Measurements from ENCODE around the gene FNDC3B. TPM values are rescaled to one million over a fixed set of nuclear protein-coding genes. Genes with fewer than 3 reads are reported as not detected.

FNDC3B gene
- total RNA-seq, 1 donor: 221 TPM

- TF ChIP-seq CTCF (IDR thresholded peaks at IDR 0.05; ENCODE audit: insufficient read depth, low read depth, low read length): no peak
- no peak for DNase-seq (ENCODE audit: low read depth)
- no peak overlapping the region for H3K4me3 ChIP-seq (ENCODE audit: low read depth, low read length)
These were observed 164.3 kb downstream of the FNDC3B start for GRCh38 chr3:172203522-172204258.

- no peak for TF ChIP-seq CTCF (IDR thresholded peaks at IDR 0.05; ENCODE audit: insufficient read depth, low read depth, low read length)
- no peak for DNase-seq (ENCODE audit: low read depth)
- no peak overlapping the region for H3K4me3 ChIP-seq (ENCODE audit: low read depth, low read length)
These were observed 165.3 kb downstream of the FNDC3B start for GRCh38 chr3:172204716-172205115.

GRCh38 chr3:172208586-172209332 is 169.4 kb downstream of the FNDC3B start:
- DNase-seq (ENCODE audit: low read depth): no peak
- H3K4me3 ChIP-seq (ENCODE audit: low read depth, low read length): no peak overlapping the region
- no peak for TF ChIP-seq CTCF (IDR thresholded peaks at IDR 0.05; ENCODE audit: insufficient read depth, low read depth, low read length)

GRCh38 chr3:172209333-172210321 is 170.2 kb downstream of the FNDC3B start:
- DNase-seq (ENCODE audit: low read depth): no peak
- H3K4me3 ChIP-seq (ENCODE audit: low read depth, low read length): no peak overlapping the region
- no peak for TF ChIP-seq CTCF (IDR thresholded peaks at IDR 0.05; ENCODE audit: insufficient read depth, low read depth, low read length)

GRCh38 chr3:172210355-172210754 is 171.0 kb downstream of the FNDC3B start:
- no peak for TF ChIP-seq CTCF (IDR thresholded peaks at IDR 0.05; ENCODE audit: insufficient read depth, low read depth, low read length)
- no peak for DNase-seq (ENCODE audit: low read depth)

GRCh38 chr3:172211123-172211522 is 171.7 kb downstream of the FNDC3B start:
- no peak for DNase-seq (ENCODE audit: low read depth)
- H3K4me3 ChIP-seq (ENCODE audit: low read depth, low read length): no peak overlapping the region
- TF ChIP-seq CTCF (IDR thresholded peaks at IDR 0.05; ENCODE audit: insufficient read depth, low read depth, low read length): no peak

More at GRCh38 chr3:172210355-172210754, 171.0 kb downstream of the FNDC3B start:
- H3K4me3 ChIP-seq (ENCODE audit: low read depth, low read length): no peak overlapping the region
